HEK293T (cell line): Measurements from ENCODE around the gene CHMP2A.

ENCODE experiments used
- CTCF ChIA-PET: fragments of 350-600 bp; formaldehyde crosslinking; extraction: SDS; loops from one replicate; lab custom pipeline; 2021; ENCODE audit warnings: antibody characterized with exemption, inconsistent platforms; lab: Yijun Ruan, JAX
- POLR2A ChIA-PET: fragments of 350-600 bp; formaldehyde crosslinking; extraction: SDS; loops from one replicate; lab custom pipeline; 2020; ENCODE audit warnings: antibody characterized with exemption, inconsistent platforms; lab: Yijun Ruan, JAX
- DNase-seq: peaks from one replicate; pipeline ENCODE4 v3.0.0; 2012; ENCODE audit warnings: mixed read lengths; ENCODE audit errors: extremely low spot score
- ARNT ChIP-seq: fragments of 450-650 bp; IDR thresholded peaks from 2 replicates; pipeline ENCODE4 v1.6.1; 2017; ENCODE audit warnings: mild to moderate bottlenecking
- BHLHE40 ChIP-seq: fragments of 450-650 bp; IDR thresholded peaks from 2 replicates; pipeline ENCODE4 v1.6.1; 2016; ENCODE audit warnings: mild to moderate bottlenecking, moderate library complexity, borderline replicate concordance
- CTBP1 ChIP-seq: fragments of 450-650 bp; IDR thresholded peaks from 2 replicates; pipeline ENCODE4 v1.6.1; 2016; ENCODE audit warnings: borderline replicate concordance
- ELF4 ChIP-seq: fragments of 450-650 bp; IDR thresholded peaks from 2 replicates; pipeline ENCODE4 v1.6.1; 2017; ENCODE audit warnings: antibody characterized with exemption
- FOXA1 ChIP-seq: fragments of 450-650 bp; IDR thresholded peaks from 2 replicates; pipeline ENCODE4 v1.6.1; 2016; ENCODE audit warnings: mild to moderate bottlenecking
- FOXK2 ChIP-seq: fragments of 450-650 bp; IDR thresholded peaks from 2 replicates; pipeline ENCODE4 v1.6.1; 2016; ENCODE audit warnings: mild to moderate bottlenecking
- FOXM1 ChIP-seq: fragments of 450-650 bp; IDR thresholded peaks from 2 replicates; pipeline ENCODE4 v1.6.1; 2017; ENCODE audit warnings: mild to moderate bottlenecking, borderline replicate concordance
- HDGF ChIP-seq: fragments of 450-650 bp; IDR thresholded peaks from 2 replicates; pipeline ENCODE4 v1.6.1; 2017; ENCODE audit warnings: antibody characterized with exemption, borderline replicate concordance
- L3MBTL2 ChIP-seq: fragments of 450-650 bp; conservative IDR thresholded peaks from 2 replicates; pipeline ENCODE4 v1.6.1; 2016; ENCODE audit warnings: mild to moderate bottlenecking
- LEF1 ChIP-seq: fragments of 450-650 bp; IDR thresholded peaks from 2 replicates; pipeline ENCODE4 v1.6.1; 2017; ENCODE audit warnings: mild to moderate bottlenecking, borderline replicate concordance
- NFRKB ChIP-seq: fragments of 450-650 bp; IDR thresholded peaks from 2 replicates; pipeline ENCODE4 v1.6.1; 2016; ENCODE audit warnings: mild to moderate bottlenecking, moderate library complexity
- PKNOX1 ChIP-seq: fragments of 450-650 bp; IDR thresholded peaks from 2 replicates; pipeline ENCODE4 v1.6.1; 2016
- SP1 ChIP-seq: fragments of 450-650 bp; IDR thresholded peaks from 2 replicates; pipeline ENCODE4 v1.6.1; 2017
- SUZ12 ChIP-seq: fragments of 450-650 bp; IDR thresholded peaks from 2 replicates; pipeline ENCODE4 v1.6.1; 2016; ENCODE audit warnings: mild to moderate bottlenecking
- TARDBP ChIP-seq: fragments of 450-650 bp; IDR thresholded peaks from 2 replicates; pipeline ENCODE4 v1.6.1; 2016
- ZNF384 ChIP-seq: fragments of 450-650 bp; IDR thresholded peaks from 2 replicates; pipeline ENCODE4 v1.6.1; 2016

Gene CHMP2A

GRCh38 chr19:58553799-58554493 lies 959 bp downstream of the CHMP2A start:
- POLR2A ChIA-PET, result interaction anchor here (1.2 to 3.8 kb wide), 5 partner anchors 9 to 34 kb away, joined by 3 to 66 read pairs (median 8); partner anchors contain the start of genes MZF1, TRIM28 and ZBTB45
- TF ChIP-seq L3MBTL2, result no peak
- CTCF ChIA-PET, result interaction anchor here (0.6 kb wide), 1 partner anchor 34 kb away, joined by 4 read pairs; the partner anchor contains the start of gene ZBTB45
- DNase-seq, result no peak

- ChIA-PET CTCF (interaction anchor here (0.8 kb wide), 1 partner anchor 28 kb away, joined by 3 read pairs; no protein-coding TSS in a partner anchor), POLR2A (interaction anchor here (3.7 to 3.8 kb wide), 2 partner anchors 8 to 33 kb away, joined by 39 to 66 read pairs; partner anchors contain the start of genes TRIM28 and ZBTB45)
- no peak for DNase-seq
- TF ChIP-seq FOXK2 (no peak), FOXA1 (no peak), HDGF (no peak), TARDBP (no peak), SP1 (no peak), ARNT (no peak), FOXM1 (no peak), L3MBTL2 (no peak), ZNF384 (no peak), ELF4 (no peak), CTBP1 (no peak), PKNOX1 (no peak), NFRKB (no peak)
These were observed 2.2 kb downstream of the CHMP2A start for GRCh38 chr19:58552655-58553054.

GRCh38 chr19:58551577-58552471 lies 3.1 kb downstream of the CHMP2A start:
- ChIA-PET CTCF (no interaction called here), POLR2A (interaction anchor here (0.7 to 3.8 kb wide), 7 partner anchors 7 to 32 kb away, joined by 3 to 66 read pairs (median 3); partner anchors contain the start of genes TRIM28 and ZBTB45)
- no peak for DNase-seq
- TF ChIP-seq SP1 (no peak), FOXA1 (no peak), ARNT (no peak), LEF1 (no peak), BHLHE40 (no peak), FOXM1 (no peak), NFRKB (no peak), SUZ12 (no peak), CTBP1 (no peak), PKNOX1 (no peak), HDGF (no peak), ZNF384 (no peak), FOXK2 (no peak), TARDBP (no peak), L3MBTL2 (no peak), ELF4 (no peak)

GRCh38 chr19:58551123-58551497 lies 3.8 kb downstream of the CHMP2A start:
- no peak for DNase-seq
- POLR2A ChIA-PET, result interaction anchor here (0.9 to 1.2 kb wide), 4 partner anchors 9 to 31 kb away, joined by 3 to 4 read pairs (median 3); partner anchors contain the start of gene ZBTB45
- TF ChIP-seq ELF4 (no peak), SP1 (no peak), ZNF384 (no peak), FOXM1 (no peak), FOXK2 (no peak), HDGF (no peak), TARDBP (no peak), NFRKB (no peak), ARNT (no peak), FOXA1 (no peak), L3MBTL2 (no peak), BHLHE40 (no peak), SUZ12 (no peak), LEF1 (no peak), PKNOX1 (no peak), CTBP1 (no peak)
- CTCF ChIA-PET, result no interaction called here

GRCh38 chr19:58550362-58551122 lies 4.4 kb downstream of the CHMP2A start:
- DNase-seq, result no peak
- ChIA-PET POLR2A (interaction anchor here (0.9 to 1.2 kb wide), 3 partner anchors 9 to 25 kb away, joined by 3 to 4 read pairs (median 3); no protein-coding TSS in a partner anchor), CTCF (no interaction called here)
- TF ChIP-seq FOXA1 (no peak), HDGF (no peak), ZNF384 (no peak), ELF4 (no peak), CTBP1 (no peak), FOXK2 (no peak), PKNOX1 (no peak), ARNT (no peak), BHLHE40 (no peak), LEF1 (no peak), SP1 (no peak)
